ENCODE measurements around the gene A2ML1. TPM values are rescaled to one million over a fixed set of nuclear protein-coding genes. Genes with fewer than 3 reads are reported as not detected.
A peak's percentile ranks its signal among the peaks of the same experiment; 100 is the strongest.
"Not testable (repeated sequence)": the region's sequence is repeated elsewhere in the genome, so short reads cannot be mapped to it uniquely, and the experiment has no call there.

The A2ML1 gene
- total and polyA plus RNA-seq, 7 experiments from 2014 or later = not detected

DNA sequence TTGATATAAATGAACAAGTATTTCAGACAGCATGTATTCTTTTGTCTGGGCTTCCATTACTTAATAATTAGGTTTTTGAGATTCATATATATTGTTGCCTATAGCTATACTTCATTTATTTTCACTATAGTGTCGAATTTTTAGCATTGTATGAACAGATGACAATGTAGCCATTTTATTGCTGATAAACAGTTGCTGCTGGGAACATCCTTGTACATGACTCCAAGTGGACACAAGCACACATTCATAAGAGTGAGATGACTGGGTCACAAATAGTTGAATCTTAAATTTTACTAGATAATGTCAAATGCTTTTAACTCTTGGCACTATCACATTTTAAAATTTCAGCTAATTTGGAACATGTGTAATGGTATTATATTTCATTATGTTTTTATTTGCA, 72.6 kb downstream of the A2ML1 start:
- no peaks in the 10 kb centered on the region for H3K27me3 ChIP-seq (ENCODE audit: control insufficient read depth in 2 of 2, insufficient read depth in 2 of 2, low read length in 2 of 2)
- no peaks in the 10 kb centered on the region for H3K9me3 ChIP-seq (ENCODE audit: control insufficient read depth in 2 of 3, low read length in 3 of 3)
- CTCF ChIA-PET = interaction anchor here (1.3 kb wide), 1 partner anchor 143 kb away, joined by 9 read pairs; no protein-coding TSS in a partner anchor
- no peaks in the 10 kb centered on the region for H3K36me3 Mint-ChIP-seq
- H3K4me3 Mint-ChIP-seq = no peak overlapping the region
- intact Hi-C loops (cut with micrococcal nuclease) = loop anchor here (5.0 kb wide), 2 partner anchors 198 to 238 kb away; partner anchors contain the start of gene RIMKLB (in 1 of the 2)
- peaks cover 0 to 12% (median 6%) of the 10 kb centered on the region in 7 donors for H3K4me1 Mint-ChIP-seq
- H3K9me3 Mint-ChIP-seq = no peaks in the 10 kb centered on the region
- POLR2A ChIA-PET = no interaction called here
- no peak overlapping the region for H3K27ac ChIP-seq (ENCODE audit: low read depth, low read length)
- no peaks in the 10 kb centered on the region for H3K36me3 ChIP-seq (ENCODE audit: control insufficient read depth in 2 of 3, insufficient read depth in 3 of 3, low read length in 3 of 3)
- ATAC-seq (no peak), DNase-seq (no peak)
- peaks cover 0 to 24% (median 5%) of the 10 kb centered on the region in 5 donors for H3K27me3 Mint-ChIP-seq
- H3K4me1 ChIP-seq (ENCODE audit: control insufficient read depth in 2 of 2, insufficient read depth in 2 of 2, low read length in 2 of 2) = no peaks in the 10 kb centered on the region
- no peak overlapping the region for H3K27ac Mint-ChIP-seq
- no peak overlapping the region for H3K4me3 ChIP-seq (ENCODE audit: low read length)

DNA sequence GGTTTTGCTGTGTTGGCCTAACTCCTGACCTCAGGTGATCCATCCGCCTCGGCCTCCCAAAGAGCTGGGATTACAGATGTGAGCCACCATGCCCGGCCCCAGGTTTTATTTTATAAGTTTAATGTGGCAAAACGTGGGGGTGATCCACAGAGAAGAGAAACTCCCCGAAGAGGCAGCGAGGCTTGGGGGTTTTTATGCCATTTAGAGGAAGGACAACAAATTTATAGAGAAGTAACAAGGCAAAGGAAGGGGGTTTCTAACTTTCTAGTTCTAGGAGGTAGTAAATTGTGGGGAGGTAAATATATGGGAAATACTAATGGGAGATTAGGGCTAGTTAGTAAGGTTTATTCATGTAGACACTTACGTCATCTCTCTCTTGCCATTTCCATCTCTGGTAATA, 74.7 kb downstream of the A2ML1 start:
- Mint-ChIP-seq H3K27me3 (peaks cover 0 to 18% (median 5%) of the 10 kb centered on the region in 5 donors), H3K4me1 (peaks cover 0 to 7% (median 0%) of the 10 kb centered on the region in 7 donors), H3K27ac (peak overlapping the region in 1 of 9 donors; percentile 70), H3K4me3 (no peak overlapping the region), H3K36me3 (no peaks in the 10 kb centered on the region), H3K9me3 (no peaks in the 10 kb centered on the region)
- Histone ChIP-seq H3K4me3 (ENCODE audit: low read length) (no peak overlapping the region), H3K36me3 (ENCODE audit: control insufficient read depth in 2 of 3, insufficient read depth in 3 of 3, low read length in 3 of 3) (no peaks in the 10 kb centered on the region), H3K27me3 (ENCODE audit: control insufficient read depth in 2 of 2, insufficient read depth in 2 of 2, low read length in 2 of 2) (no peaks in the 10 kb centered on the region), H3K4me1 (ENCODE audit: control insufficient read depth in 2 of 2, insufficient read depth in 2 of 2, low read length in 2 of 2) (no peaks in the 10 kb centered on the region), H3K27ac (ENCODE audit: low read depth, low read length) (no peak overlapping the region), H3K9me3 (ENCODE audit: control insufficient read depth in 2 of 3, low read length in 3 of 3) (no peaks in the 10 kb centered on the region)
- ATAC-seq (no peak), DNase-seq (no peak)
- ChIA-PET CTCF (no interaction called here), POLR2A (no interaction called here)
- intact Hi-C loops (cut with micrococcal nuclease) = no loop called here

DNA sequence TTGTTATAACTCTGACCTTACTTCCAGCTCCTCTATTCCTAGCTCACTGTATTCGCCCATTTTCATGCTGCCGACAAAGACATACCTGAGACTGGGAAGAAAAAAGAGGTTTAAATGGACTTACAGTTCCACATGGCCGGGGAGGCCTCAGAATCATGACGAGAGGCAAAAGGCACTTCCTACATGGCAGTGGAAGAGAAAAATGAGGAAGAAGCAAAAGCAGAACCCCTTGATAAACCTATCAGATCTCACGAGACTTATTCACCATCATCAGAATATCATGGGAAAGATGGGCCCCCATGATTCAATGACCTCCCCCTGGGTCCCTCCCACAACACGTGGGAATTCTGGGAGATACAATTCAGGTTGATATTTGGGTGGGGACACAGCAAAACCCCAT, 77.4 kb downstream of the A2ML1 start:
- ChIA-PET POLR2A (no interaction called here), CTCF (no interaction called here)
- Histone ChIP-seq H3K36me3 (ENCODE audit: control insufficient read depth in 2 of 3, insufficient read depth in 3 of 3, low read length in 3 of 3) (no peaks in the 10 kb centered on the region), H3K4me1 (ENCODE audit: control insufficient read depth in 2 of 2, insufficient read depth in 2 of 2, low read length in 2 of 2) (no peaks in the 10 kb centered on the region), H3K4me3 (ENCODE audit: low read length) (no peak overlapping the region), H3K9me3 (ENCODE audit: control insufficient read depth in 2 of 3, low read length in 3 of 3) (no peaks in the 10 kb centered on the region), H3K27me3 (ENCODE audit: control insufficient read depth in 2 of 2, insufficient read depth in 2 of 2, low read length in 2 of 2) (no peaks in the 10 kb centered on the region), H3K27ac (ENCODE audit: low read depth, low read length) (no peak overlapping the region)
- Mint-ChIP-seq H3K4me3 (no peak overlapping the region), H3K4me1 (peaks cover 0 to 6% (median 0%) of the 10 kb centered on the region in 7 donors), H3K27ac (no peak overlapping the region), H3K27me3 (peaks cover 0 to 20% (median 7%) of the 10 kb centered on the region in 5 donors), H3K36me3 (peaks cover 0 to 4% (median 0%) of the 10 kb centered on the region in 5 donors), H3K9me3 (no peaks in the 10 kb centered on the region)
- ATAC-seq (no peak), DNase-seq (no peak)
- intact Hi-C loops (cut with micrococcal nuclease) = no loop called here

DNA sequence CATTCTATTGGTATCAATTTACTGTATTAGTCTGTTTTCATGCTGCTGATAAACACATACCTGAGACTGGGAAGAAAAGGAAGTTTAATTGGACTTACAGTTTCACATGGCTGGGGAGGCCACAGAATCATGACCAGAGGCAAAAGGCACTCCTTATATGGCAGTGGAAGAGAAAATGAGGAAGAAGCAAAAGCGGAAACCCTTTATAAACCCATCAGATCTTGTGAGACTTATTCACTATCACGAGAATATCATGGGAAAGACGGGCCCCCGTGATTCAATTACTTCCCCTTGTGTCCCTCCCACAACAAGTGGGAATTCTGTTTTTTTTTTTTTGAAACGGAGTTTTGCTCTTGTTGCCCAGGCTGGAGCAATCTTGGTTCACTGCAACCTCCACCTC, 80.3 kb downstream of the A2ML1 start:
- H3K4me3 ChIP-seq (ENCODE audit: low read length); H3K36me3 Mint-ChIP-seq; H3K4me3 Mint-ChIP-seq; DNase-seq; H3K27ac Mint-ChIP-seq; H3K4me1 ChIP-seq (ENCODE audit: control insufficient read depth in 2 of 2, insufficient read depth in 2 of 2, low read length in 2 of 2); intact Hi-C loops (cut with micrococcal nuclease); H3K27ac ChIP-seq (ENCODE audit: low read depth, low read length); H3K4me1 Mint-ChIP-seq; H3K36me3 ChIP-seq (ENCODE audit: control insufficient read depth in 2 of 3, insufficient read depth in 3 of 3, low read length in 3 of 3); H3K9me3 ChIP-seq (ENCODE audit: control insufficient read depth in 2 of 3, low read length in 3 of 3); H3K9me3 Mint-ChIP-seq; H3K27me3 ChIP-seq (ENCODE audit: control insufficient read depth in 2 of 2, insufficient read depth in 2 of 2, low read length in 2 of 2): not testable (repeated sequence)
- POLR2A ChIA-PET = interaction anchor here (0.7 kb wide), 1 partner anchor 203 kb away, joined by 4 read pairs; no protein-coding TSS in a partner anchor
- ATAC-seq = peak; percentile 72
- CTCF ChIA-PET = interaction anchor here (0.6 kb wide), 1 partner anchor 198 kb away, joined by 4 read pairs; no protein-coding TSS in a partner anchor
- peaks cover 0 to 17% (median 5%) of the 10 kb centered on the region in 5 donors for H3K27me3 Mint-ChIP-seq

DNA sequence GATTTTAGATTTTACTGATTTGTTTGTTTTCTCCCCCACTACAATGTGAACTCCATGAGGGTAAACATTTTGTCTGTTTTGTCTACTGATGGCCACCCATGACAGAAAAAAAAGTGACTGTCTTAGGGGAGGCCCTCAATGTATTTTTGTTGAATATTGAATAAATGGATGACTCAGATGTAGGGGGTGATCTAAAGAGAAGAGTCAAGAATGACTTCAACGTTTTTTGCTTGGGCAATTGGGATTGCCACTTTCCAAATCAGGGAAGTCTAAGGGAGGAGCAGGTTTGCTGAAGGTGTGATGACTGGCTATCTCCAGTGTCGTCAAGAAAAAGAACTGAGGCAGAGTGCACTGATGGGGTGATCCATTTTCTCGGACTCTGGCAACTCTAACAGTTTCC, 81.2 kb downstream of the A2ML1 start:
- POLR2A ChIA-PET = no interaction called here
- ATAC-seq (no peak), DNase-seq (no peak)
- Mint-ChIP-seq H3K27me3 (peaks cover 0 to 17% (median 4%) of the 10 kb centered on the region in 5 donors), H3K4me3 (no peak overlapping the region), H3K4me1 (peaks cover 0 to 6% (median 0%) of the 10 kb centered on the region in 7 donors), H3K27ac (no peak overlapping the region), H3K9me3 (no peaks in the 10 kb centered on the region), H3K36me3 (peaks cover 0 to 4% (median 0%) of the 10 kb centered on the region in 5 donors)
- no peaks in the 10 kb centered on the region for H3K4me1 ChIP-seq (ENCODE audit: control insufficient read depth in 2 of 2, insufficient read depth in 2 of 2, low read length in 2 of 2)
- no peaks in the 10 kb centered on the region for H3K27me3 ChIP-seq (ENCODE audit: control insufficient read depth in 2 of 2, insufficient read depth in 2 of 2, low read length in 2 of 2)
- H3K27ac ChIP-seq (ENCODE audit: low read depth, low read length) = no peak overlapping the region
- H3K36me3 ChIP-seq (ENCODE audit: control insufficient read depth in 2 of 3, insufficient read depth in 3 of 3, low read length in 3 of 3) = no peaks in the 10 kb centered on the region
- intact Hi-C loops (cut with micrococcal nuclease) = no loop called here
- CTCF ChIA-PET = no interaction called here
- no peaks in the 10 kb centered on the region for H3K9me3 ChIP-seq (ENCODE audit: control insufficient read depth in 2 of 3, low read length in 3 of 3)
- H3K4me3 ChIP-seq (ENCODE audit: low read length) = no peak overlapping the region

DNA sequence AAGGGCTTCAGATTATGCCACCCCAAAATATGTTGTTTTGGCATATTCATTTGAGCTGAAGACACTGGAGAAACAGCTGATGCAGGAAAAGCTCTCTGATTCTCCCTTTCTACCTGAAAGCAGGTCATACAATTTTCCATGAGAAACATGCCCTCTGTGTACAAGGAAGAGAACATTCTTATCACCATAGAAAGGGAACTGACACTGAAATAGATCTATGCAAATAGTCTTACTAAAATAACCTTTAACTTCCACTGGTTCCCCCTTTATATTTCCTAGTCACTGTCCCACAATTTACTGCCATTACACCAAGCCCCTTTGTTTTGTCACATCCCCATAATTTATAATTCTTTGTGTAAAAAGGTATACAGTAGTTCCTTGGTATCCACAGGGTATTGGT, 82.2 kb downstream of the A2ML1 start:
- Histone ChIP-seq H3K27ac (ENCODE audit: low read depth, low read length) (no peak overlapping the region), H3K4me3 (ENCODE audit: low read length) (no peak overlapping the region), H3K4me1 (ENCODE audit: control insufficient read depth in 2 of 2, insufficient read depth in 2 of 2, low read length in 2 of 2) (no peaks in the 10 kb centered on the region), H3K27me3 (ENCODE audit: control insufficient read depth in 2 of 2, insufficient read depth in 2 of 2, low read length in 2 of 2) (no peaks in the 10 kb centered on the region), H3K9me3 (ENCODE audit: control insufficient read depth in 2 of 3, low read length in 3 of 3) (no peaks in the 10 kb centered on the region), H3K36me3 (ENCODE audit: control insufficient read depth in 2 of 3, insufficient read depth in 3 of 3, low read length in 3 of 3) (no peaks in the 10 kb centered on the region)
- ATAC-seq (no peak), DNase-seq (no peak)
- no peak overlapping the region for H3K27ac Mint-ChIP-seq
- H3K9me3 Mint-ChIP-seq = no peaks in the 10 kb centered on the region
- peaks cover 0 to 4% (median 0%) of the 10 kb centered on the region in 5 donors for H3K36me3 Mint-ChIP-seq
- H3K27me3 Mint-ChIP-seq = peaks cover 0 to 17% (median 4%) of the 10 kb centered on the region in 5 donors
- CTCF ChIA-PET = no interaction called here
- intact Hi-C loops (cut with micrococcal nuclease) = no loop called here
- H3K4me3 Mint-ChIP-seq = no peak overlapping the region
- POLR2A ChIA-PET = no interaction called here
- peaks cover 0 to 4% (median 0%) of the 10 kb centered on the region in 7 donors for H3K4me1 Mint-ChIP-seq

DNA sequence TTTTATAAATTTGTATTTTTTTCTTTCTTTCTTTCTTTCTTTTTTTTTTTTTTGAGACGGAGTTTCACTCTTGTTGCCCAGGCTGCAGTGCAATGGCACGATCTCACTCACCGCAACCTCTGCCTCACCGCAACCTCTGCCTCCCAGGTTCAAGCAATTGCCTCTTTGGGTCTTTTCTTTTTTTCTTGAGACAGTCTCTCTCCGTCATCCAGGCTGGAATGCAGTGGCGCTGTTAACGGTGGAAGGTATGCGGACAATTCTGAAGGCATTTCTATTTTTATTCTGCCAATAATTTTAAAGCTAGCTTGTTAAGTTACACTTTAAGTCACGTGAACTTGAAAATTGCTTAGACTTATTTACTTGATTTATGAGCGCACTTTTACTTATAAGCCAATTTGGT, 83.1 kb downstream of the A2ML1 start:
- ChIA-PET POLR2A (no interaction called here), CTCF (no interaction called here)
- Mint-ChIP-seq H3K4me3 (no peak overlapping the region), H3K36me3 (peaks cover 0 to 4% (median 0%) of the 10 kb centered on the region in 5 donors), H3K27me3 (peaks cover 0 to 17% (median 4%) of the 10 kb centered on the region in 5 donors), H3K9me3 (no peaks in the 10 kb centered on the region), H3K27ac (no peak overlapping the region), H3K4me1 (peaks cover 0 to 4% (median 0%) of the 10 kb centered on the region in 7 donors)
- Histone ChIP-seq H3K27ac (ENCODE audit: low read depth, low read length) (no peak overlapping the region), H3K27me3 (ENCODE audit: control insufficient read depth in 2 of 2, insufficient read depth in 2 of 2, low read length in 2 of 2) (no peaks in the 10 kb centered on the region), H3K9me3 (ENCODE audit: control insufficient read depth in 2 of 3, low read length in 3 of 3) (no peaks in the 10 kb centered on the region), H3K4me3 (ENCODE audit: low read length) (no peak overlapping the region), H3K4me1 (ENCODE audit: control insufficient read depth in 2 of 2, insufficient read depth in 2 of 2, low read length in 2 of 2) (no peaks in the 10 kb centered on the region), H3K36me3 (ENCODE audit: control insufficient read depth in 2 of 3, insufficient read depth in 3 of 3, low read length in 3 of 3) (no peaks in the 10 kb centered on the region)
- DNase-seq (no peak), ATAC-seq (no peak)
- intact Hi-C loops (cut with micrococcal nuclease) = no loop called here

Measured in naive thymus-derived CD4-positive, alpha-beta T cell (primary cell).